ENCODE results near the gene CLCN2.
A peak's percentile ranks its signal among the peaks of the same experiment; 100 is the strongest.

CLCN2 gene

GRCh38 chr3:184360929-184361531, 375 bp downstream of the CLCN2 start:
- TF ChIP-seq CTCF (IDR thresholded peaks at IDR 0.05; ENCODE audit: insufficient read depth, low read length, poor library complexity, severe bottlenecking) (no peak), EZH2phosphoT487 (conservative IDR thresholded peaks at IDR 0.05; ENCODE audit: low read length) (no peak)
- H3K9ac ChIP-seq (ENCODE audit: low read length), result peak overlapping the region; percentile 75
- H3K27me3 ChIP-seq (ENCODE audit: low read length), result no peaks in the 10 kb centered on the region
- H2AFZ ChIP-seq (ENCODE audit: low read depth, low read length, severe bottlenecking), result peak overlapping the region; percentile 86
- H3K36me3 ChIP-seq (ENCODE audit: low read length), result peaks cover 5% of the 10 kb centered on the region; the same call in 1 of the 2 replicates
- no peaks in the 10 kb centered on the region; the same call in 1 of the 2 replicates for H4K20me1 ChIP-seq (ENCODE audit: low read depth, low read length)
- H3K9me3 ChIP-seq (ENCODE audit: insufficient read depth, low read length), result no peaks in the 10 kb centered on the region
- no peak overlapping the region for H3K27ac ChIP-seq (ENCODE audit: low read depth, low read length)
- peak overlapping the region; percentile 71 for H3K4me3 ChIP-seq (ENCODE audit: insufficient read depth, low read length, poor library complexity, severe bottlenecking)
- H3F3A ChIP-seq (ENCODE audit: insufficient read depth), result no peaks in the 10 kb centered on the region
- H3K79me2 ChIP-seq (ENCODE audit: insufficient read depth, low read length), result peaks cover 20% of the 10 kb centered on the region
- no peaks in the 10 kb centered on the region for H3K9me2 ChIP-seq (replicated peaks; ENCODE audit: insufficient read depth, low read length)
- peak overlapping the region; percentile 85 for H3K4me2 ChIP-seq (ENCODE audit: low read depth, low read length, poor library complexity, severe bottlenecking)

- Histone ChIP-seq H3K27ac (ENCODE audit: low read depth, low read length) (no peak overlapping the region), H2AFZ (ENCODE audit: low read depth, low read length, severe bottlenecking) (no peak overlapping the region), H3F3A (ENCODE audit: insufficient read depth) (no peaks in the 10 kb centered on the region)
These were observed 1.1 kb downstream of the CLCN2 start for GRCh38 chr3:184360070-184360928.

GRCh38 chr3:184359610-184360009, 1.8 kb downstream of the CLCN2 start:
- H3K79me2 ChIP-seq (ENCODE audit: insufficient read depth, low read length), result peaks cover 13% of the 10 kb centered on the region
- H3K9me3 ChIP-seq (ENCODE audit: insufficient read depth, low read length), result no peaks in the 10 kb centered on the region
- H3K4me2 ChIP-seq (ENCODE audit: low read depth, low read length, poor library complexity, severe bottlenecking), result no peak overlapping the region
- H4K20me1 ChIP-seq (ENCODE audit: low read depth, low read length), result no peaks in the 10 kb centered on the region; the same call in 1 of the 2 replicates
- H3K9me2 ChIP-seq (replicated peaks; ENCODE audit: insufficient read depth, low read length), result no peaks in the 10 kb centered on the region
- H3F3A ChIP-seq (ENCODE audit: insufficient read depth), result no peaks in the 10 kb centered on the region
- H3K27me3 ChIP-seq (ENCODE audit: low read length), result no peaks in the 10 kb centered on the region
- H3K36me3 ChIP-seq (ENCODE audit: low read length), result no peaks in the 10 kb centered on the region
- no peak overlapping the region for H2AFZ ChIP-seq (ENCODE audit: low read depth, low read length, severe bottlenecking)
- H3K4me3 ChIP-seq (ENCODE audit: insufficient read depth, low read length, poor library complexity, severe bottlenecking), result no peak overlapping the region
- TF ChIP-seq CTCF (IDR thresholded peaks at IDR 0.05; ENCODE audit: insufficient read depth, low read length, poor library complexity, severe bottlenecking), result no peak
- no peak for TF ChIP-seq EZH2phosphoT487 (conservative IDR thresholded peaks at IDR 0.05; ENCODE audit: low read length)
- H3K27ac ChIP-seq (ENCODE audit: low read depth, low read length), result no peak overlapping the region
- H3K9ac ChIP-seq (ENCODE audit: low read length), result no peak overlapping the region

More at GRCh38 chr3:184360070-184360928, 1.1 kb downstream of the CLCN2 start:
- Histone ChIP-seq H3K4me3 (ENCODE audit: insufficient read depth, low read length, poor library complexity, severe bottlenecking) (no peak overlapping the region), H3K9me3 (ENCODE audit: insufficient read depth, low read length) (no peaks in the 10 kb centered on the region), H3K4me2 (ENCODE audit: low read depth, low read length, poor library complexity, severe bottlenecking) (no peak overlapping the region), H3K79me2 (ENCODE audit: insufficient read depth, low read length) (peaks cover 20% of the 10 kb centered on the region), H3K36me3 (ENCODE audit: low read length) (peaks cover 5% of the 10 kb centered on the region; the same call in 1 of the 2 replicates), H3K9me2 (replicated peaks; ENCODE audit: insufficient read depth, low read length) (no peaks in the 10 kb centered on the region), H4K20me1 (ENCODE audit: low read depth, low read length) (no peaks in the 10 kb centered on the region; the same call in 1 of the 2 replicates), H3K9ac (ENCODE audit: low read length) (no peak overlapping the region), H3K27me3 (ENCODE audit: low read length) (no peaks in the 10 kb centered on the region)
- TF ChIP-seq CTCF (IDR thresholded peaks at IDR 0.05; ENCODE audit: insufficient read depth, low read length, poor library complexity, severe bottlenecking), result no peak
- no peak for TF ChIP-seq EZH2phosphoT487 (conservative IDR thresholded peaks at IDR 0.05; ENCODE audit: low read length)

Data from SU-DHL-6 (cell line).